SU-DHL-6 (cell line): Measurements from ENCODE around the gene ADAMTS17.

Source experiments
- H2AFZ ChIP-seq: fragments of 200-600 bp; sonication (generic); 2 replicates; pipeline ENCODE4 v1.6.1; 2014; ENCODE audit warnings: low read depth, mild to moderate bottlenecking, moderate library complexity, mixed read lengths, antibody characterized with exemption, low read length; ENCODE audit not compliant: severe bottlenecking
- H3F3A ChIP-seq: fragments of 200-600 bp; shearing (Covaris generic); 2 replicates; pipeline ENCODE4 v1.6.0; 2016; ENCODE audit warnings: antibody characterized with exemption, mild to moderate bottlenecking; ENCODE audit not compliant: insufficient read depth
- H3K27ac ChIP-seq: fragments of 200-600 bp; sonication (generic); 2 replicates; pipeline ENCODE4 v1.5.1; 2016; ENCODE audit warnings: low read depth, mild to moderate bottlenecking, low read length, moderate library complexity, mixed read lengths
- H3K27me3 ChIP-seq: fragments of 200-600 bp; sonication (generic), shearing (Covaris generic); 2 replicates; pipeline ENCODE4 v1.6.0; 2014; ENCODE audit warnings: mild to moderate bottlenecking, low read length
- H3K36me3 ChIP-seq: fragments of 200-600 bp; sonication (generic); 2 replicates; pipeline ENCODE4 v1.6.1; 2014; ENCODE audit warnings: mild to moderate bottlenecking, low read length, mixed read lengths
- H3K4me2 ChIP-seq: fragments of 300-600, 200-600 bp; shearing (Covaris generic), sonication (generic); 2 replicates; pipeline ENCODE4 v1.6.0; 2014; ENCODE audit warnings: low read length, low read depth, mild to moderate bottlenecking; ENCODE audit not compliant: poor library complexity, severe bottlenecking
- H3K4me3 ChIP-seq: fragments of 200-600 bp; sonication (generic); 2 replicates; pipeline ENCODE4 v1.5.1; 2014; ENCODE audit warnings: antibody characterized with exemption, low read length, mild to moderate bottlenecking, mixed read lengths; ENCODE audit not compliant: insufficient read depth, poor library complexity, severe bottlenecking
- H3K79me2 ChIP-seq: fragments of 200-600 bp; sonication (generic); 2 replicates; pipeline ENCODE4 v1.6.1; 2014; ENCODE audit warnings: mild to moderate bottlenecking, low read length, moderate library complexity; ENCODE audit not compliant: insufficient read depth
- H3K9ac ChIP-seq: fragments of 200-600 bp; sonication (generic); 2 replicates; pipeline ENCODE4 v1.7.0; 2014; ENCODE audit warnings: mild to moderate bottlenecking, low read length
- H3K9me2 ChIP-seq: fragments of 200-600 bp; sonication (generic); replicated peaks from 2 replicates; pipeline ENCODE4 v1.6.1; 2014; ENCODE audit warnings: low read length; ENCODE audit not compliant: insufficient read depth
- H3K9me3 ChIP-seq: fragments of 200-600 bp; sonication (generic); 2 replicates; pipeline ENCODE4 v1.6.1; 2014; ENCODE audit warnings: low read length, mixed read lengths; ENCODE audit not compliant: insufficient read depth
- H4K20me1 ChIP-seq: fragments of 200-600 bp; sonication (generic); 2 replicates; pipeline ENCODE4 v1.6.1; 2014; ENCODE audit warnings: low read depth, mild to moderate bottlenecking, antibody characterized with exemption, low read length, moderate library complexity, mixed read lengths
- CTCF ChIP-seq: fragments of 200-600 bp; sonication (generic); IDR thresholded peaks from one replicate; pipeline ENCODE4 v1.5.1; 2017; ENCODE audit warnings: antibody characterized with exemption, mild to moderate bottlenecking, low read length, moderate library complexity; ENCODE audit not compliant: insufficient read depth, poor library complexity, severe bottlenecking
- EZH2phosphoT487 ChIP-seq: fragments of 200-600 bp; sonication (generic), shearing (Covaris generic); conservative IDR thresholded peaks from 2 replicates; pipeline ENCODE4 v1.6.1; 2018; ENCODE audit warnings: mild to moderate bottlenecking, antibody characterized with exemption, low read length, moderate library complexity, mixed read lengths

The ADAMTS17 gene

GRCh38 chr15:100026041-100026440 is 315.7 kb downstream of the ADAMTS17 start:
- Histone ChIP-seq H3F3A (no peaks in the 10 kb centered on the region), H3K36me3 (no peaks in the 10 kb centered on the region), H3K79me2 (no peaks in the 10 kb centered on the region), H3K4me2 (no peak overlapping the region), H3K27ac (no peak overlapping the region), H3K27me3 (no peaks in the 10 kb centered on the region), H3K9me2 (no peaks in the 10 kb centered on the region), H3K4me3 (no peak overlapping the region), H3K9ac (no peak overlapping the region), H3K9me3 (0 out of 2 replicates have a peak, but pooled peaks cover 9% of the 10 kb centered on the region), H4K20me1 (no peaks in the 10 kb centered on the region), H2AFZ (no peak overlapping the region)
- TF ChIP-seq CTCF, result no peak
- TF ChIP-seq EZH2phosphoT487, result no peak

GRCh38 chr15:100022806-100023205 is 319.0 kb downstream of the ADAMTS17 start:
- H3K9me3 ChIP-seq, result 0 out of 2 replicates have a peak, but pooled peaks cover 9% of the 10 kb centered on the region
- no peak overlapping the region for H2AFZ ChIP-seq
- H3F3A ChIP-seq, result no peaks in the 10 kb centered on the region
- H3K36me3 ChIP-seq, result no peaks in the 10 kb centered on the region
- no peaks in the 10 kb centered on the region for H4K20me1 ChIP-seq
- no peaks in the 10 kb centered on the region for H3K79me2 ChIP-seq
- no peaks in the 10 kb centered on the region for H3K9me2 ChIP-seq
- no peaks in the 10 kb centered on the region for H3K27me3 ChIP-seq
- H3K4me2 ChIP-seq, result no peak overlapping the region
- H3K27ac ChIP-seq, result no peak overlapping the region
- H3K4me3 ChIP-seq, result no peak overlapping the region
- TF ChIP-seq EZH2phosphoT487 (no peak), CTCF (no peak)
- H3K9ac ChIP-seq, result no peak overlapping the region

GRCh38 chr15:100022391-100022790 is 319.4 kb downstream of the ADAMTS17 start:
- TF ChIP-seq CTCF (no peak), EZH2phosphoT487 (no peak)
- Histone ChIP-seq H3K9me2 (no peaks in the 10 kb centered on the region), H3F3A (no peaks in the 10 kb centered on the region), H3K4me2 (no peak overlapping the region), H2AFZ (no peak overlapping the region), H3K27me3 (no peaks in the 10 kb centered on the region), H3K9ac (no peak overlapping the region), H4K20me1 (no peaks in the 10 kb centered on the region), H3K4me3 (no peak overlapping the region), H3K79me2 (no peaks in the 10 kb centered on the region), H3K36me3 (no peaks in the 10 kb centered on the region), H3K9me3 (0 out of 2 replicates have a peak, but pooled peaks cover 9% of the 10 kb centered on the region), H3K27ac (no peak overlapping the region)
